MM.1S (cell line): ENCODE measurements around the gene B4GALNT1.

Source experiments
- EZH2 ChIP-seq: fragments of 300-600 bp; sonication (generic); optimal IDR thresholded peaks from 2 replicates; pipeline ENCODE3; 2017; ENCODE audit warnings: low read depth, mild to moderate bottlenecking, antibody characterized with exemption, low read length, mixed read lengths
- TF ChIP-seq, protein P1 (sequence below): fragments of 300-600 bp; sonication (generic); IDR thresholded peaks from 2 replicates; pipeline ENCODE4 v1.5.1; 2016; ENCODE audit warnings: antibody characterized with exemption, low read length, mixed read lengths

DNA sequence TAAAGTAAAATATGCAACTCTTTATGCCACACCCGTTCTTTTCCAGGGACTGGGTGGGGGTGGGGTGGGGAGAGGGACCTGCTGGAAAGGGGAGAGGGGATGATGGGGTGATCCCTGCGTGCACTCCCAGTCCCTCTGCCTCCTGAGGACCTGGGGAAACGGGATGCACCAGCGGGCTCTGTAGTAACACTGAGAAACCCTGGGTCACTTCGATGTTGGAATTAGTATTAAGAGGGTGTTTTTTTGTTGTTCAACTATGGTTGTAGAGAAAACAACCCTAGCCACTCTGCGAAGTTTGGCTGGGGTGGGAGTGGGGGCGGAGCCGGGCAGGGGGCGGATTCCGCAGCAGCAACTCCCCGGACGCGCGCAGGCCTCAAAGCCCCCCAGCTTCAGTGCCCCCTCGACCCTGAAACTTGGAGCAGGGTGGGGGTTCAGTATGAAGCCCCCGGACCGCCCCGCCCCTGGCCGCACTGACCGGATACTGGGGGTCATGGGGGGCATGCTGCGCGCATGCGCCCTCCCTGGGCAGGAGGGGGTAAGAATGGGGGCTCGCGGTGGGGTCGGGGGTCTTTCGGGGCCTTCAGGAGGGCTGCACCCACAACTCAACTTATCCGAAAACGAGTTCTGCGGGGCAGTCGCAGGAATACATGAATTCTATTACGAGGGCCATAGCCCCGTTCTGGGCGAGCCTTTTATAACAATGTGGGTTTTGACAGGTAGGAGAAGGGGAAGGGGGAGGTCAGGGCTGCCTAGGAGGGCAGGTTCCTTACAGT lies 23.0 kb downstream of the B4GALNT1 start:
- TF ChIP-seq, protein P1, sequence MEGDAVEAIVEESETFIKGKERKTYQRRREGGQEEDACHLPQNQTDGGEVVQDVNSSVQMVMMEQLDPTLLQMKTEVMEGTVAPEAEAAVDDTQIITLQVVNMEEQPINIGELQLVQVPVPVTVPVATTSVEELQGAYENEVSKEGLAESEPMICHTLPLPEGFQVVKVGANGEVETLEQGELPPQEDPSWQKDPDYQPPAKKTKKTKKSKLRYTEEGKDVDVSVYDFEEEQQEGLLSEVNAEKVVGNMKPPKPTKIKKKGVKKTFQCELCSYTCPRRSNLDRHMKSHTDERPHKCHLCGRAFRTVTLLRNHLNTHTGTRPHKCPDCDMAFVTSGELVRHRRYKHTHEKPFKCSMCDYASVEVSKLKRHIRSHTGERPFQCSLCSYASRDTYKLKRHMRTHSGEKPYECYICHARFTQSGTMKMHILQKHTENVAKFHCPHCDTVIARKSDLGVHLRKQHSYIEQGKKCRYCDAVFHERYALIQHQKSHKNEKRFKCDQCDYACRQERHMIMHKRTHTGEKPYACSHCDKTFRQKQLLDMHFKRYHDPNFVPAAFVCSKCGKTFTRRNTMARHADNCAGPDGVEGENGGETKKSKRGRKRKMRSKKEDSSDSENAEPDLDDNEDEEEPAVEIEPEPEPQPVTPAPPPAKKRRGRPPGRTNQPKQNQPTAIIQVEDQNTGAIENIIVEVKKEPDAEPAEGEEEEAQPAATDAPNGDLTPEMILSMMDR = no peak
- no peak for TF ChIP-seq EZH2
